ENCODE measurements around the gene PCSK2.

Gene PCSK2

DNA sequence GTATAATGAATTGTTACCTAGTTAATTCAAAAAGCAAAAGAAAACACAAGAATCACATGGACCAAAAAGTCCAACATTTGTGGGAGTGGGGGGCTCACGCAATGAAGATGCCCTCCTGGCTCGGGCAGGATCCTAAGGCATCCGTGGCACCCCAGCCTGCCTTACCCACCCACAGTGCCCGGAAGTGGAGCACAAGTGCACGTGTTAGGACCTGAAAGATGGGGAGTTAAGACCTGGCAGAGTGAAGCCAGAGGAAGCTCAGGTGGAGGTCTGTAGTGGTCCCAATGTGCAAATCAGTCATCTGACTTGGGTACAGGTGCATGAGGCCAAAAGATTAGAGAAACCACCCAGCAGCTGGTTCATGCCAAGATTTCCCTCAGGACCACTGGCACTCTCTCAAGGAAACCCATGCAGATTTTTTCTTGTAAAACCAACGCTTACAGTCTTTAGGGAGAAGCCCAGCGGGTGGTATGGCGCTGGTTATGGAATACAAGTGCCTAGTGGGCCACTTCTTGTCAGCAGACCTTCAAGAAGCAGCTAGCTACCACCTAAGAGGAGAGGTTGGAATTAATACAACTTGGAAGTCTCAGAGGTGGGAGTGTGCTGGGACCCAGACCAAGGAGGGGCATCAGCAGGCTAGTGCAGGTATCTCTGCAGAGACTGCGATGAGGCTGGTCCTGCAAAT lies 262.2 kb downstream of the PCSK2 start:
- no peak for DNase-seq

- no peak for DNase-seq
Observed at GRCh38 chr20:17490501-17490900, 263.7 kb downstream of the PCSK2 start.

DNA sequence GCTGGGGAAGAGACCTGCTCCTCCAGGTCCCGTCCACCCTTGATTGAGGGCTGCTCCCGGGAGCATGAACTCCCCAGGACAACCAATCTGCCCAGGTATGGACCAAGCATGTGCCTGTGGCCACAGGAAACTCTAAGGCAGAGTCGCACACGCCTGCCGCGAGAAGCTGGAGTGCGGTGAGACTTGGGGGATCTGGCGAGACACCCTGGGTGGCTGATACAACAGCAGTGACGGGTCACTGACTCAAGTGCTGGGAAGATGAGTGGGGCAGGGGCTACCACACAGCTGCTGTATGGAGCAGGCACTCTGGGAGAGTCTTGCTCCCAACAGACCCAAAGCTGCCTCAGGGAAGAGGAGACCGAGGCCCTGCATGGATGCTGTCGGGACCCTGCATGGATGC lies 264.2 kb downstream of the PCSK2 start:
- DNase-seq, result no peak

- DNase-seq, result no peak
Observed at GRCh38 chr20:17491488-17491887, 264.6 kb downstream of the PCSK2 start.

- DNase-seq, result no peak
Observed at GRCh38 chr20:17493173-17493572, 266.3 kb downstream of the PCSK2 start.

DNA sequence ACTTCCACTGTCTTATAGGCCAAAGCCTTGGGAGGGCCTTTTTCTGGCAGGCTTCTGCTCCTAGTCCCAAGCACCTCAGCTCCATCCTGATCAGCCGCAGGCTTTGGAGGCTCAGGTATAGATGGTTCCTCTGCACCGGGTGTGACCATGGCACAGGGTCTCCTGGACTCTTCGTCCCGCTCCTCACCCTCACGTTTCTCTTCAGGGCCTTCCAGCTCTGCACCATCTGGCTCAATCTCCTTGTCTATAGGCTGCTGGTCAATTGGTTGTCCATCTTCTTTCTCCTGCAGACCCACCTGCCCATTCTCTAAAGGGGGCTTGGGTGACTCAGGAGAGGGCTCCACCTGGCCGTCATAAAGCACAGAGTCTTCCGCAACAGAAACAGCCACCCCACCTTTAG lies 267.4 kb downstream of the PCSK2 start:
- DNase-seq, result no peak

DNA sequence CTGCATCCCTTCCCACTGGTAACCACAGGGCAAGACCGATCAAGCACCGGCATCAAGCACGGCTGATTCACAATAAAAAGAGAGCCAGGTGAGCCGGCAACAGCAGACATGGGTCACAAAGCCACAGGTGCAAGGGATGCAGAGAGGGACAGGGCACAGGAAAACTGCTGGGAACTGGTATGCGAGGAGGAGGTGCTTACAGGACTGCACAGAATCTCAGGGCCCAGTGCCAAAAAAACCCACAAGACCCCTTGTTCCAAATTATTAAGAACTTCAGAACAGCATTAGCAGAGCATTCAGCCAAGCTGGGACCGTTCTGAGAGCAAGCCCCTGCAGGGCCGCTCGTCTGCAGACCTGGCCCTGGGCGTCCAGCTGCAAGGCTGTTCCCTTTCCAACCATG lies 269.0 kb downstream of the PCSK2 start:
- no peak for DNase-seq

DNA sequence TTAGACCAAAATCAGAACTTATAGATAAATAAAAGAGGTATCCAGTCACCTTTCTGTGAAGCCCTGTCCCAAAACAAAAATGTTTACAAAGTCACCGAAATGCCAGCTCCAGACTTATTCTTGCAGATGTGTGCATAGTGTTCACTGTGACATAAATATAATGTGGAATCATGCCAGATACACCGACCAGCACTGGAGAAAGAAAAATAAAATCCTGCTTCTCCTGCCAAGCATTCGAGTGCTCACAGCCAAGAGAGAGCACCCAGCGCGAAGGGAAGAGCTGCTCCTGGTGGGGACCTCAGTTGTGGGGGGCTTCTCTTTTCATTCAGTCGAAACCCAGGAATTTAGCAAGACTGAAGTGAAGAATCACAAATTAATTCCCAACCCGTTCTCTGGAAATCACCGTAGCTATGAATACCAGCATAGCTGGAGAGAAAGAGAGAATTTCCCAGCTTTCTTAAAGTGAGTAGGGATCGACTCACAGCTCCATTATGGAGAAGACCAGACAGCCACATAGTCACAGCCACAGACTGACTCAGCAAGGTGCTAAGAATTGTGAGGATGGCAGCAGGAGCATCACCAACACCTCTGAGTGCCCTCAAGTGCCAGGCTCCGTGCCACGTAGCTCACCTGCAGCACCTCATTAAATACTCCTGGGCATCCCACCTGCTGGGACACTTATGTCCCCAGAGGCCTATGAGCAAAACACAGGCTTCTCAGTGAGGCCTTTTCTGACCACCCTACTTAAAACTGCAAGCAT lies 271.2 kb downstream of the PCSK2 start:
- DNase-seq, result no peak

- no peak for DNase-seq
Observed at GRCh38 chr20:17498641-17499040, 271.8 kb downstream of the PCSK2 start.

- DNase-seq, result peak; percentile 39
Observed at GRCh38 chr20:17499041-17499440, 272.2 kb downstream of the PCSK2 start.

- DNase-seq, result no peak
Observed at GRCh38 chr20:17500271-17500670, 273.4 kb downstream of the PCSK2 start.

DNA sequence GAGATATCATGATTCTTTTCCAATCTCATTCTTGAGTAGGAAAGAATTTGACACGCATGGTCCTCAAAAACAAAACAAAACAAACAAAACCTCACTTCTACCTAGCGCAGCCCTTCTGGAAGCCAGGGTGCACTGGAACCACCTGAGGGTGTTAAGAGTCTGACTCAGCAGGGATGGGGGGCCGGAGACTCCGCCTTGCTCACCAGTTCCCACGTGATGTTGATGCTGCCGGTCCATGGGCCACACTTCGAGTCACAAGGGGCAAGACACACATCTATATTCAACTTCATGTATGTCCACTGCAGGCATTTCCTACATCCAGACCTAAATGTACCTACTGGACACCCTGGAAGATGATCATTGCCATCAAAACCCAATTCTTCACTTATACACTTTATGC lies 274.0 kb downstream of the PCSK2 start:
- no peak for DNase-seq

DNA sequence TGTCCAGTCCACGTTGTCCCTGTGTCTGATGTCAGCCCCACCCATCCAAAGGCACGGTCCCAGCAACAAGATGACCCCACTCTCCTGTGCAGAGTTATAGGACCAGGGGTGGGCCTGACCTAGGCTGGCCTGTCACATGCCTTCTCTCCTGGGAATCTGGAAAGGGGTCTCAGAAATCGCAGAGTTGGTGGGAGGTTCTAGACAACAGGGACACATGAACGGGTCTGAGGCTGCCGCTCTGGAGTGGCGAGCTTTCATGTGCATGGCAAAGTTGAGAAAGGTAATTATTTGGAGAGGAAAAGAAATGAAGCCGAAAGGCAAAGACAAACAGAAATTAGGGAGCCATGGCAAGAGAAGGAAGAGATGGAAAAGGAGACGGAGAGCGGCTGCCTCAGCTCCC lies 274.9 kb downstream of the PCSK2 start:
- no peak for DNase-seq

DNA sequence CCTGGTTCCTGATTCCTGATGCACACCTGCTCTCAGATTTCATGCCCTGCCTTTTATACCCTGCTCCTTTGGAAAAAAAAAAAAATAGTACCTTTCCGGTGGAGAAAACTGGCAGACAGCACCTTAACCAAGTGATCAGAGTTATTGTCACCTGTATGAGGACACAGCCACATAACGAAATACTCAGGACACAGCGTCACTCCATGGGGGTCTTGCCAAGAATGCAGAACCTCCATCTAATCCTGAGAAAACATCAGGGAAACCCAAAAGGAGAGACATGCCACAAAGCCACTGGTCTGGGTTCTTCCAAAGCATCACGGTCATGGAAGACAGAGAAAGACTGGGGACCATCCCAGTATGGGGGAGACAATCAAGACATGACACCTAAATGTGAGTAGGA lies 275.3 kb downstream of the PCSK2 start:
- DNase-seq, result no peak

- no peak for DNase-seq
Observed at GRCh38 chr20:17503301-17504065, 276.6 kb downstream of the PCSK2 start.

DNA sequence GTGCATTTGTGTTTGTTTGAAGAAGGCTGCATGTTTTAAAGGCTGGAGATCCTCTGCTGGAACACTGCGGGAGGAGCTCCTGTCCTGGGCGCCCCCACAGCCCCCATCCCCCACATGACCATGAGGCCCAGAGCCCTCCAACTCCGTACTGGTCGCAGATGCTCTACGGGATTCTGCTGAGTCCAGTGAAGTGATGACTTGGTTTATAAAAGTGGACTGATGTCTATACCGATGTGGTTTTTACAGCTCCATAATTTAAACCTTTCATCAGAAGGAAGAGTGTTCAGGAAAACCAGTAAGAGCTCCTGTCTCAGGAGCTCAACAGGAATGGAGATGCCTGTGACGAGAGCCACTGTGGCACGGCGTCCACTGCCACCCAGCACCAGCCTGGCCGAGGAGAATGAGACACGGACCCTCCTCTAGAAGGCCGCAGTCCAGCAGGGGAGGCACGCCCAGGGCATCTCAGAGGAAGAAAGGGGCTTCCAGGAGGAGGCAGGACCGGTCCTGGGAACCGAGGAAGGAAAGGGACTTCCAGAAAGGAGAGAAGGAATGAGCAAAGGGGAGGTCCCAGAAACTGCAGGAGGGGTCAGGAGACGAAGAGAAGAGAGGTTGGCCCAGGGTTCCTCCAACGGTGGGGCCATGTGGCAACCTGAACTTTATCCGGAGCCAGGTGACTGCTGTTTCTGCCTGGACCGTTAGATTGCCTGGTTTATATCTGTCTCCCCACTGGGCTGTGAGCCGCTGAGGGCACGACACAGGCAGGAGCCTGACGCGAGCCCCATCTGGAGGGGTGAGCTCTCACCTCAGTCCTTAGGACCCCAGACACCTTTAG lies 277.4 kb downstream of the PCSK2 start:
- no peak for DNase-seq

- DNase-seq, result peak; percentile 62
Observed at GRCh38 chr20:17504898-17505635, 278.2 kb downstream of the PCSK2 start.

- DNase-seq, result peak; percentile 60
Observed at GRCh38 chr20:17505636-17506517, 279.0 kb downstream of the PCSK2 start.

- no peak for DNase-seq
Observed at GRCh38 chr20:17507032-17507431, 280.2 kb downstream of the PCSK2 start.

GRCh38 chr20:17507531-17507930 lies 280.7 kb downstream of the PCSK2 start:
- no peak for DNase-seq

- DNase-seq, result no peak
Observed at GRCh38 chr20:17508756-17509155, 281.9 kb downstream of the PCSK2 start.
